SU-DHL-6 (cell line): Measurements from ENCODE around the gene PCDHA11.
"Not testable (repeated sequence)": the region's sequence is repeated elsewhere in the genome, so short reads cannot be mapped to it uniquely, and the experiment has no call there.

ENCODE experiments used
- H2AFZ ChIP-seq: fragments of 200-600 bp; sonication (generic); 2 replicates; pipeline ENCODE4 v1.6.1; 2014; ENCODE audit warnings: low read depth, mild to moderate bottlenecking, moderate library complexity, mixed read lengths, antibody characterized with exemption, low read length; ENCODE audit not compliant: severe bottlenecking
- H3F3A ChIP-seq: fragments of 200-600 bp; shearing (Covaris generic); 2 replicates; pipeline ENCODE4 v1.6.0; 2016; ENCODE audit warnings: antibody characterized with exemption, mild to moderate bottlenecking; ENCODE audit not compliant: insufficient read depth
- H3K27ac ChIP-seq: fragments of 200-600 bp; sonication (generic); 2 replicates; pipeline ENCODE4 v1.5.1; 2016; ENCODE audit warnings: low read depth, mild to moderate bottlenecking, low read length, moderate library complexity, mixed read lengths
- H3K27me3 ChIP-seq: fragments of 200-600 bp; sonication (generic), shearing (Covaris generic); 2 replicates; pipeline ENCODE4 v1.6.0; 2014; ENCODE audit warnings: mild to moderate bottlenecking, low read length
- H3K36me3 ChIP-seq: fragments of 200-600 bp; sonication (generic); 2 replicates; pipeline ENCODE4 v1.6.1; 2014; ENCODE audit warnings: mild to moderate bottlenecking, low read length, mixed read lengths
- H3K4me2 ChIP-seq: fragments of 300-600, 200-600 bp; shearing (Covaris generic), sonication (generic); 2 replicates; pipeline ENCODE4 v1.6.0; 2014; ENCODE audit warnings: low read length, low read depth, mild to moderate bottlenecking; ENCODE audit not compliant: poor library complexity, severe bottlenecking
- H3K4me3 ChIP-seq: fragments of 200-600 bp; sonication (generic); 2 replicates; pipeline ENCODE4 v1.5.1; 2014; ENCODE audit warnings: antibody characterized with exemption, low read length, mild to moderate bottlenecking, mixed read lengths; ENCODE audit not compliant: insufficient read depth, poor library complexity, severe bottlenecking
- H3K79me2 ChIP-seq: fragments of 200-600 bp; sonication (generic); 2 replicates; pipeline ENCODE4 v1.6.1; 2014; ENCODE audit warnings: mild to moderate bottlenecking, low read length, moderate library complexity; ENCODE audit not compliant: insufficient read depth
- H3K9ac ChIP-seq: fragments of 200-600 bp; sonication (generic); 2 replicates; pipeline ENCODE4 v1.7.0; 2014; ENCODE audit warnings: mild to moderate bottlenecking, low read length
- H3K9me2 ChIP-seq: fragments of 200-600 bp; sonication (generic); replicated peaks from 2 replicates; pipeline ENCODE4 v1.6.1; 2014; ENCODE audit warnings: low read length; ENCODE audit not compliant: insufficient read depth
- H3K9me3 ChIP-seq: fragments of 200-600 bp; sonication (generic); 2 replicates; pipeline ENCODE4 v1.6.1; 2014; ENCODE audit warnings: low read length, mixed read lengths; ENCODE audit not compliant: insufficient read depth
- H4K20me1 ChIP-seq: fragments of 200-600 bp; sonication (generic); 2 replicates; pipeline ENCODE4 v1.6.1; 2014; ENCODE audit warnings: low read depth, mild to moderate bottlenecking, antibody characterized with exemption, low read length, moderate library complexity, mixed read lengths
- EZH2phosphoT487 ChIP-seq: fragments of 200-600 bp; sonication (generic), shearing (Covaris generic); conservative IDR thresholded peaks from 2 replicates; pipeline ENCODE4 v1.6.1; 2018; ENCODE audit warnings: mild to moderate bottlenecking, antibody characterized with exemption, low read length, moderate library complexity, mixed read lengths
- TF ChIP-seq, protein P1 (sequence below): fragments of 200-600 bp; sonication (generic); IDR thresholded peaks from one replicate; pipeline ENCODE4 v1.5.1; 2017; ENCODE audit warnings: antibody characterized with exemption, mild to moderate bottlenecking, low read length, moderate library complexity; ENCODE audit not compliant: insufficient read depth, poor library complexity, severe bottlenecking

The PCDHA11 gene

DNA sequence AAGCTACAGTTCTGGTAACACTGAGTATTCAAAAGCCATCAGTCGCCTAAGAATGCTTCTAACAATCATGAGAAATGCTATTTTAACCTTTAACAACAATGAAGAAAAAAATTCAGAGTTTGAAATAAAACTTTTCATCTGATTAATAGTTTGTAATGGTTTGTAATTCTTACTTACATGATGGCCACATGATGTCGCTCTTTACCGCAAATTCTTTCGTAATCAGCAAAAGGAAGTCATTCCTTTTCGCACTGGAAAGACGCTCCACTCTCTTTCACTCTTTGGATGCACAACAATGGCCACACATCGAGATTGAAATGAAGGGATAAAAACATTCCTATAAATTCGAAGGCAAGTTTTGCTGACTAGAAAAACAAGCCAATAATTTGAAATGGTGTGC, 34.8 kb upstream of the PCDHA11 start, which contains the start of gene PCDHA7:
Gene PCDHA7 (plus strand): TSS at position 277 of the 400 bp plus-strand sequence. CDS start 115 bp downstream, at position 392.
- Histone ChIP-seq H3K4me2 (no peak within 1 kb of the TSS), H4K20me1 (no peaks in the 10 kb centered on the region), H3K9me3 (no peaks in the 10 kb centered on the region), H2AFZ (no peak within 1 kb of the TSS), H3F3A (no peaks in the 10 kb centered on the region), H3K27me3 (no peaks in the 10 kb centered on the region), H3K4me3 (no peak within 1 kb of the TSS), H3K27ac (no peak within 1 kb of the TSS), H3K79me2 (no peaks in the 10 kb centered on the region), H3K9me2 (no peaks in the 10 kb centered on the region), H3K9ac (no peak within 1 kb of the TSS), H3K36me3 (no peaks in the 10 kb centered on the region)
- TF ChIP-seq, protein P1, sequence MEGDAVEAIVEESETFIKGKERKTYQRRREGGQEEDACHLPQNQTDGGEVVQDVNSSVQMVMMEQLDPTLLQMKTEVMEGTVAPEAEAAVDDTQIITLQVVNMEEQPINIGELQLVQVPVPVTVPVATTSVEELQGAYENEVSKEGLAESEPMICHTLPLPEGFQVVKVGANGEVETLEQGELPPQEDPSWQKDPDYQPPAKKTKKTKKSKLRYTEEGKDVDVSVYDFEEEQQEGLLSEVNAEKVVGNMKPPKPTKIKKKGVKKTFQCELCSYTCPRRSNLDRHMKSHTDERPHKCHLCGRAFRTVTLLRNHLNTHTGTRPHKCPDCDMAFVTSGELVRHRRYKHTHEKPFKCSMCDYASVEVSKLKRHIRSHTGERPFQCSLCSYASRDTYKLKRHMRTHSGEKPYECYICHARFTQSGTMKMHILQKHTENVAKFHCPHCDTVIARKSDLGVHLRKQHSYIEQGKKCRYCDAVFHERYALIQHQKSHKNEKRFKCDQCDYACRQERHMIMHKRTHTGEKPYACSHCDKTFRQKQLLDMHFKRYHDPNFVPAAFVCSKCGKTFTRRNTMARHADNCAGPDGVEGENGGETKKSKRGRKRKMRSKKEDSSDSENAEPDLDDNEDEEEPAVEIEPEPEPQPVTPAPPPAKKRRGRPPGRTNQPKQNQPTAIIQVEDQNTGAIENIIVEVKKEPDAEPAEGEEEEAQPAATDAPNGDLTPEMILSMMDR = no peak
- TF ChIP-seq EZH2phosphoT487 = no peak

DNA sequence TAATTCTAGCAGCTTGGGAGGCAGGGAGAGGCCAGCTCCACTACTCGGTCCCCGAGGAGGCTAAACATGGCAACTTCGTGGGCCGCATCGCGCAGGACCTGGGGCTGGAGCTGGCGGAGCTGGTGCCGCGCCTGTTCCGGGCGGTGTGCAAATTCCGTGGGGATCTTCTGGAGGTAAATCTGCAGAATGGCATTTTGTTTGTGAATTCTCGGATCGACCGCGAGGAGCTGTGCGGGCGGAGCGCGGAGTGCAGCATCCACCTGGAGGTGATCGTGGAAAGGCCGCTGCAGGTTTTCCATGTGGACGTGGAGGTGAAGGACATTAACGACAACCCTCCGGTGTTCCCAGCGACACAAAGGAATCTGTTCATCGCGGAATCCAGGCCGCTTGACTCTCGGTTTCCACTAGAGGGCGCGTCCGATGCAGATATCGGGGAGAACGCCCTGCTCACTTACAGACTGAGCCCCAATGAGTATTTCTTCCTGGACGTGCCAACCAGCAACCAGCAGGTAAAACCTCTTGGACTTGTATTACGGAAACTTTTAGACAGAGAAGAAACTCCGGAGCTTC, 34.2 kb upstream of the PCDHA11 start:
- H3K36me3 ChIP-seq, H3F3A ChIP-seq, H3K27ac ChIP-seq, H3K4me2 ChIP-seq, H3K9me3 ChIP-seq, H3K9me2 ChIP-seq, H3K9ac ChIP-seq, H3K79me2 ChIP-seq, H3K27me3 ChIP-seq, H4K20me1 ChIP-seq, H3K4me3 ChIP-seq, H2AFZ ChIP-seq: not testable (repeated sequence)

DNA sequence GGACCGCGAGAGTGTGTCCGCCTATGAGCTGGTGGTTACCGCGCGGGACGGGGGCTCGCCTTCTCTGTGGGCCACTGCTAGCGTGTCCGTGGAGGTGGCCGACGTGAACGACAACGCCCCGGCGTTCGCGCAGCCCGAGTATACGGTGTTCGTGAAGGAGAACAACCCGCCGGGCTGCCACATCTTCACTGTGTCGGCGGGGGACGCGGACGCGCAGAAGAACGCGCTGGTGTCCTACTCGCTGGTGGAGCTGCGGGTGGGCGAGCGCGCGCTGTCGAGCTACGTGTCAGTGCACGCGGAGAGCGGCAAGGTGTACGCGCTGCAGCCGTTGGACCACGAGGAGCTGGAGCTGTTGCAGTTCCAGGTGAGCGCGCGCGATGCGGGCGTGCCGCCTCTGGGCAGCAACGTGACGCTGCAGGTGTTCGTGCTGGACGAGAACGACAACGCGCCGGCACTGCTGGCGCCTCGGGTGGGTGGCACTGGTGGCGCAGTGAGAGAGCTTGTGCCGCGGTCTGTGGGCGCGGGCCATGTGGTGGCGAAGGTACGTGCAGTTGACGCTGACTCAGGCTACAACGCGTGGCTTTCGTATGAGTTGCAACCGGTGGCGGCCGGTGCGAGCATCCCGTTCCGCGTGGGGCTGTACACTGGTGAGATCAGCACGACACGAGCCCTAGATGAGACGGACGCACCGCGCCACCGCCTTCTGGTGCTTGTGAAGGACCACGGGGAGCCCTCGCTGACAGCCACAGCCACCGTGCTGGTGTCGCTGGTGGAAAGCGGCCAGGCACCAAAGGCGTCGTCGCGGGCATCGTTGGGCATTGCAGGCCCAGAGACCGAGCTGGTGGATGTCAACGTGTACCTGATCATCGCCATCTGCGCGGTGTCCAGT, 32.9 kb upstream of the PCDHA11 start:
- H4K20me1 ChIP-seq = no peaks in the 10 kb centered on the region
- H3K27me3 ChIP-seq = no peaks in the 10 kb centered on the region
- H3K4me2 ChIP-seq = no peak overlapping the region
- TF ChIP-seq, protein P1 = no peak
- no peak for TF ChIP-seq EZH2phosphoT487
- no peaks in the 10 kb centered on the region for H3F3A ChIP-seq
- H3K9me3 ChIP-seq = no peaks in the 10 kb centered on the region
- no peak overlapping the region for H3K27ac ChIP-seq
- no peaks in the 10 kb centered on the region for H3K36me3 ChIP-seq
- no peak overlapping the region for H3K9ac ChIP-seq
- H3K9me2 ChIP-seq = no peaks in the 10 kb centered on the region
- H2AFZ ChIP-seq = no peak overlapping the region
- no peak overlapping the region for H3K4me3 ChIP-seq
- H3K79me2 ChIP-seq = no peaks in the 10 kb centered on the region
